GM03348 (cell line): Measurements from ENCODE around the gene CXCL8.
A peak's percentile ranks its signal among the peaks of the same experiment; 100 is the strongest.
"Not testable (repeated sequence)": the region's sequence is repeated elsewhere in the genome, so short reads cannot be mapped to it uniquely, and the experiment has no call there.

Source experiments
- DNase-seq: peaks from one replicate; pipeline ENCODE4 v3.0.0; 2012; ENCODE audit warnings: low spot score

Gene CXCL8

GRCh38 chr4:73740353-73740778 lies at the start of gene CXCL8:
Gene CXCL8 (plus strand): TSS chr4:73740569. CDS start chr4:73740659, 90 bp downstream.
- DNase-seq: peak; percentile 33

GRCh38 chr4:73691201-73691600 lies 49.2 kb upstream of the CXCL8 start:
- DNase-seq: not testable (repeated sequence)

GRCh38 chr4:73691759-73692158 lies 48.6 kb upstream of the CXCL8 start:
- no peak for DNase-seq

- DNase-seq: no peak
These were observed 48.1 kb upstream of the CXCL8 start for GRCh38 chr4:73692254-73692653.

GRCh38 chr4:73692701-73693100 lies 47.7 kb upstream of the CXCL8 start:
- no peak for DNase-seq

GRCh38 chr4:73693811-73694210 lies 46.6 kb upstream of the CXCL8 start:
- no peak for DNase-seq

- DNase-seq: peak; percentile 35
These were observed 42.2 kb upstream of the CXCL8 start for GRCh38 chr4:73698217-73698616.

- DNase-seq: no peak
These were observed 39.3 kb upstream of the CXCL8 start for GRCh38 chr4:73701116-73701515.

GRCh38 chr4:73702796-73703287 lies 37.5 kb upstream of the CXCL8 start:
- DNase-seq: no peak

- DNase-seq: no peak
These were observed 37.0 kb upstream of the CXCL8 start for GRCh38 chr4:73703320-73703719.

GRCh38 chr4:73704314-73705055 lies 35.9 kb upstream of the CXCL8 start:
- DNase-seq: peak; percentile 74

GRCh38 chr4:73705056-73705432 lies 35.3 kb upstream of the CXCL8 start:
- DNase-seq: peak; percentile 20

- no peak for DNase-seq
These were observed 34.6 kb upstream of the CXCL8 start for GRCh38 chr4:73705721-73706120.

GRCh38 chr4:73706811-73707210 lies 33.6 kb upstream of the CXCL8 start:
- DNase-seq: no peak

GRCh38 chr4:73707269-73707875 lies 33.0 kb upstream of the CXCL8 start:
- no peak for DNase-seq

- peak; percentile 48 for DNase-seq
These were observed 32.3 kb upstream of the CXCL8 start for GRCh38 chr4:73707918-73708577.

- DNase-seq: no peak
These were observed 30.8 kb upstream of the CXCL8 start for GRCh38 chr4:73709451-73710033.

GRCh38 chr4:73710094-73710493 lies 30.3 kb upstream of the CXCL8 start:
- DNase-seq: no peak

GRCh38 chr4:73711989-73712388 lies 28.4 kb upstream of the CXCL8 start:
- DNase-seq: no peak

- no peak for DNase-seq
These were observed 26.7 kb upstream of the CXCL8 start for GRCh38 chr4:73713650-73714049.

GRCh38 chr4:73714647-73715046 lies 25.7 kb upstream of the CXCL8 start:
- no peak for DNase-seq

GRCh38 chr4:73715659-73716058 lies 24.7 kb upstream of the CXCL8 start:
- DNase-seq: no peak
